Amygdala (tissue), 56 donors: ENCODE results near the gene PEX14.

Experiments used
- DNase-seq, 56 donors: peaks; one replicate each; lab custom pipeline; 2025; lab: John Stamatoyannopoulos, UW

The PEX14 gene

GRCh38 chr1:10626791-10627410, 152.2 kb downstream of the PEX14 start:
- no peak for DNase-seq

- peak in 2 of 56 donors; percentile 12 to 21 for DNase-seq
Observed at GRCh38 chr1:10628685-10629084, 153.9 kb downstream of the PEX14 start.

- DNase-seq = no peak
Observed at GRCh38 chr1:10629091-10629815, 154.5 kb downstream of the PEX14 start.

- no peak for DNase-seq
Observed at GRCh38 chr1:10629816-10630571, 155.2 kb downstream of the PEX14 start.

GRCh38 chr1:10630661-10631120, 155.9 kb downstream of the PEX14 start:
- no peak for DNase-seq

- DNase-seq = no peak
Observed at GRCh38 chr1:10631121-10631810, 156.5 kb downstream of the PEX14 start.

GRCh38 chr1:10631811-10632593, 157.3 kb downstream of the PEX14 start:
- no peak for DNase-seq

- DNase-seq = no peak
Observed at GRCh38 chr1:10632691-10633090, 157.9 kb downstream of the PEX14 start.

- DNase-seq = no peak
Observed at GRCh38 chr1:10633416-10633815, 158.7 kb downstream of the PEX14 start.

GRCh38 chr1:10634075-10634427, 159.3 kb downstream of the PEX14 start:
- no peak for DNase-seq

- DNase-seq = no peak
Observed at GRCh38 chr1:10634428-10635084, 159.8 kb downstream of the PEX14 start.

- DNase-seq = no peak
Observed at GRCh38 chr1:10635085-10635896, 160.5 kb downstream of the PEX14 start.

- DNase-seq = no peak
Observed at GRCh38 chr1:10635992-10636391, 161.2 kb downstream of the PEX14 start.

- DNase-seq = no peak
Observed at GRCh38 chr1:10637400-10637799, 162.7 kb downstream of the PEX14 start.

- no peak for DNase-seq
Observed at GRCh38 chr1:10637834-10638558, 163.2 kb downstream of the PEX14 start.

GRCh38 chr1:10638559-10639005, 163.8 kb downstream of the PEX14 start:
- no peak for DNase-seq

- no peak for DNase-seq
Observed at GRCh38 chr1:10639011-10639774, 164.4 kb downstream of the PEX14 start.
